K562 (cell line): Measurements from ENCODE around the gene UROS. TPM values are rescaled to one million over a fixed set of nuclear protein-coding genes. Genes with fewer than 3 reads are reported as not detected.

ENCODE experiments used
- ATAC-seq: fragments of 200-7000 bp; cut with Tn5 transposase; 3 replicates; pipeline ENCODE4 v1.9.1; 2020; ENCODE audit warnings: moderate library complexity
- BruUV-seq: library from RNA; stranded (reverse); fragments of 400-500 nt; replicated peaks from 2 replicates; lab custom pipeline; 2021; lab: Mats Ljungman, UMichigan
- CTCF ChIA-PET: fragments of 300-600 bp; formaldehyde crosslinking; extraction: SDS; loops from one replicate; lab custom pipeline; 2021; ENCODE audit warnings: low intra/inter-chr PET ratio; lab: Yijun Ruan, JAX
- POLR2A ChIA-PET: fragments of 300-600, 350-650 bp; sonication (Branson Sonifier 250); formaldehyde crosslinking; extraction: SDS; loops from one replicate; lab custom pipeline; 2021; ENCODE audit warnings: antibody characterized with exemption, inconsistent platforms; lab: Yijun Ruan, JAX
- DNase-seq, 4 experiments: peaks; one replicate each; pipeline versions ENCODE4 v3.0.0 to v3.0.0-alpha.2; 2011 to 2018; ENCODE audit warnings: low spot score in 3 of 4, mixed read lengths in 3 of 4; ENCODE audit errors: extremely low read depth in 1 of 4
- FAIRE-seq: peaks from 2 replicates; lab custom pipeline; 2011; peaks lifted over from hg19 to GRCh38; lab: Jason Lieb, UNC
- H2AFZ ChIP-seq: 2 replicates; pipeline ENCODE4 v1.6.0; 2011; ENCODE audit warnings: low read depth, low read length, control low read depth, inconsistent platforms
- H3K27ac ChIP-seq: fragments of 200-600 bp; 3 replicates; pipeline ENCODE4 v1.8.0; 2011; ENCODE audit warnings: low read depth, mild to moderate bottlenecking, control low read depth, inconsistent platforms, low read length, moderate library complexity, mixed read lengths; ENCODE audit errors: extremely low read depth
- H3K27me3 ChIP-seq, 2 experiments: fragments of 300-600 bp in 1 of 2; 2 replicates in 1 of 2; 3 replicates in 1 of 2; pipeline versions ENCODE4 v1.6.0 to v1.8.0; 2011; ENCODE audit warnings: inconsistent platforms in 2 of 2, low read length in 2 of 2, mild to moderate bottlenecking in 1 of 2, mixed read lengths in 1 of 2, moderate library complexity in 1 of 2; ENCODE audit not compliant: control insufficient read depth in 2 of 2, insufficient read depth in 2 of 2
- H3K36me3 ChIP-seq: fragments of 300-600 bp; 3 replicates; pipeline ENCODE4 v1.8.0; 2011; ENCODE audit warnings: mild to moderate bottlenecking, low read length, inconsistent platforms; ENCODE audit not compliant: control insufficient read depth, insufficient read depth
- H3K4me1 ChIP-seq, 2 experiments: fragments of 200-600 bp in 1 of 2; replicated peaks in 1 of 2; 2 replicates in 1 of 2; 3 replicates in 1 of 2; pipeline versions ENCODE4 v1.5.1 to v1.8.0; 2011; ENCODE audit warnings: inconsistent platforms in 2 of 2, low read length in 2 of 2, mild to moderate bottlenecking in 1 of 2, mixed read lengths in 1 of 2, moderate library complexity in 1 of 2; ENCODE audit not compliant: control insufficient read depth in 2 of 2, insufficient read depth in 2 of 2
- H3K4me2 ChIP-seq: 2 replicates; pipeline ENCODE4 v1.6.1; 2011; ENCODE audit warnings: low read length, control low read depth, inconsistent platforms, mixed read lengths; ENCODE audit not compliant: insufficient read depth
- H3K4me3 ChIP-seq: fragments of 200-600 bp; sonication (generic), shearing (Covaris generic); 2 replicates; pipeline ENCODE4 v1.5.1; 2016; ENCODE audit warnings: control low read depth, inconsistent platforms
- H3K79me2 ChIP-seq: fragments of 200-600 bp; 3 replicates; pipeline ENCODE4 v1.8.0; 2011; ENCODE audit warnings: low read length, inconsistent platforms; ENCODE audit not compliant: control insufficient read depth, insufficient read depth
- H3K9ac ChIP-seq, 2 experiments: 2 replicates each; pipeline versions ENCODE4 v1.6.0 to v1.6.1; 2011; ENCODE audit warnings: low read depth in 2 of 2, low read length in 2 of 2, control low read depth in 1 of 2, inconsistent platforms in 1 of 2, mild to moderate bottlenecking in 1 of 2, mixed read lengths in 1 of 2; ENCODE audit not compliant: insufficient read depth in 1 of 2
- H3K9me1 ChIP-seq: one replicate; pipeline ENCODE4 v1.6.0; 2011; ENCODE audit warnings: inconsistent platforms, mild to moderate bottlenecking, low read length, moderate library complexity; ENCODE audit not compliant: control insufficient read depth, insufficient read depth
- H3K9me3 ChIP-seq: replicated peaks from 2 replicates; pipeline ENCODE4 v1.5.1; 2011; ENCODE audit warnings: low read depth, low read length, inconsistent platforms; ENCODE audit not compliant: control insufficient read depth, insufficient read depth
- H4K20me1 ChIP-seq: replicated peaks from 2 replicates; pipeline ENCODE4 v1.6.1; 2011; ENCODE audit warnings: low read length, inconsistent platforms, mixed read lengths; ENCODE audit not compliant: control insufficient read depth, insufficient read depth
- ARID3A ChIP-seq: IDR thresholded peaks from 2 replicates; pipeline ENCODE4 v1.6.1; 2012; ENCODE audit warnings: low read depth, low read length, improper control_type of control experiment, borderline replicate concordance
- CSDE1 ChIP-seq, 2 experiments: fragments of 450-650 bp; IDR thresholded peaks; 2 replicates each; pipeline ENCODE4 v1.6.1; 2016; ENCODE audit warnings: mild to moderate bottlenecking in 1 of 2
- ESRRB ChIP-seq: fragments of 250-450 bp; sonication (Bioruptor Pico); IDR thresholded peaks from 2 replicates; pipeline ENCODE4 v1.5.0; 2020; ENCODE audit warnings: mild to moderate bottlenecking, moderate library complexity, borderline replicate concordance
- FOXJ3 ChIP-seq: sonication (generic); formaldehyde crosslinking; IDR thresholded peaks from 2 replicates; pipeline ENCODE4 v1.4.0; 2020; ENCODE audit warnings: mild to moderate bottlenecking, missing genetic modification reagents
- HMGN3 ChIP-seq: IDR thresholded peaks from 2 replicates; pipeline ENCODE4 v1.6.1; 2011; ENCODE audit warnings: borderline replicate concordance, low read depth, mild to moderate bottlenecking, mixed read lengths, low read length; ENCODE audit not compliant: insufficient read length; ENCODE audit errors: extremely low read depth
- HNRNPH1 ChIP-seq: fragments of 200-400 bp; formaldehyde crosslinking; optimal IDR thresholded peaks from 2 replicates; pipeline ENCODE3; 2017; ENCODE audit warnings: low read depth, mild to moderate bottlenecking, low read length, moderate library complexity
- LARP7 ChIP-seq: fragments of 450-650 bp; IDR thresholded peaks from 2 replicates; pipeline ENCODE4 v1.6.1; 2016
- MAZ ChIP-seq, 2 experiments: fragments of 450-650 bp in 1 of 2; sonication (generic) in 1 of 2; formaldehyde crosslinking; IDR thresholded peaks in 1 of 2; conservative IDR thresholded peaks in 1 of 2; 2 replicates each; pipeline versions ENCODE4 v1.4.0 to v1.5.0; 2020; ENCODE audit warnings: mild to moderate bottlenecking in 1 of 2, missing genetic modification reagents in 1 of 2
- MCM5 ChIP-seq: fragments of 450-650 bp; IDR thresholded peaks from 2 replicates; pipeline ENCODE4 v1.6.1; 2016; ENCODE audit warnings: low read depth
- MLX ChIP-seq, 2 experiments: fragments of 450-650 bp in 1 of 2; sonication (generic) in 1 of 2; formaldehyde crosslinking; conservative IDR thresholded peaks; 2 replicates each; pipeline versions ENCODE4 v1.4.0 to v1.8.1; 2020 to 2022; ENCODE audit warnings: mild to moderate bottlenecking in 1 of 2, missing genetic modification reagents in 1 of 2
- OTX1 ChIP-seq: fragments of 450-650 bp; formaldehyde crosslinking; IDR thresholded peaks from 2 replicates; pipeline ENCODE4 v1.4.0; 2022; ENCODE audit warnings: mild to moderate bottlenecking
- PRPF4 ChIP-seq: fragments of 200-400 bp; formaldehyde crosslinking; IDR thresholded peaks from one replicate; pipeline ENCODE4 v1.6.1; 2017; ENCODE audit warnings: low read length, low read depth, mild to moderate bottlenecking; ENCODE audit not compliant: insufficient read depth, poor library complexity, severe bottlenecking
- RBM39 ChIP-seq: fragments of 200-400 bp; formaldehyde crosslinking; optimal IDR thresholded peaks from 2 replicates; pipeline ENCODE3; 2018; ENCODE audit warnings: low read depth, low read length
- TAF15 ChIP-seq: fragments of 200-400 bp; formaldehyde crosslinking; IDR thresholded peaks from 2 replicates; pipeline ENCODE4 v1.6.1; 2017; ENCODE audit warnings: mild to moderate bottlenecking, low read depth, low read length, moderate library complexity
- TEAD2 ChIP-seq: fragments of 450-650 bp; IDR thresholded peaks from 2 replicates; pipeline ENCODE4 v1.6.1; 2016; ENCODE audit warnings: missing genetic modification characterization, control low read depth, missing compliant biosample characterization
- TFAM ChIP-seq: fragments of 250-450 bp; sonication (Bioruptor Pico); conservative IDR thresholded peaks from 2 replicates; pipeline ENCODE4 v1.5.0; 2021; ENCODE audit warnings: mild to moderate bottlenecking, moderate library complexity
- ZFP91 ChIP-seq: sonication (generic); formaldehyde crosslinking; IDR thresholded peaks from 2 replicates; pipeline ENCODE4 v1.8.0; 2022; ENCODE audit warnings: mild to moderate bottlenecking, missing genetic modification reagents
- ZNF830 ChIP-seq: fragments of 250-450 bp; sonication (Bioruptor Pico); IDR thresholded peaks from 2 replicates; pipeline ENCODE4 v1.5.0; 2021; ENCODE audit warnings: mild to moderate bottlenecking
- WGBS: fragments of 100-300 bp; shearing (Covaris generic); methylation state at CpG from one replicate; pipeline ENCODE4 v1.1.6; 2016; ENCODE audit warnings: low coverage, mixed read lengths; ENCODE audit not compliant: insufficient coverage; ENCODE audit errors: missing lambda C conversion rate; 5-methylcytosine and 5-hydroxymethylcytosine counted together
- in situ Hi-C: fragments of 300-500 bp; cut with MboI; formaldehyde crosslinking; loops from 4 replicates; pipeline ENCODE4 v1.15.0; 2018; ENCODE audit warnings: inconsistent platforms, mixed read lengths
- intact Hi-C: fragments of 100-400 bp; cut with micrococcal nuclease; formaldehyde crosslinking; loops from 2 replicates; pipeline ENCODE4 v1.14.2; 2022
- polyA plus RNA-seq, 8 experiments: library from polyadenylated mRNA; depleted of rRNA in 4 of 8; stranded (reverse) in 5 of 8; unstranded in 3 of 8; fragments of >200 nt; fragmentation: Nextera tagmentation in 2 of 8; fragmentation: Illumina TruSeq in 1 of 8; extraction: Ambion mirVana in 2 of 8; extraction: Trizol in 1 of 8; gene quantifications; 2 replicates each; pipeline versions ENCODE4 v1.2.1 to v1.2.3, GENCODE V29; 2011 to 2014; ENCODE audit warnings: inconsistent platforms in 1 of 8, missing spikeins in 1 of 8
- total RNA-seq, 7 experiments: library from RNA; depleted of rRNA in 6 of 7; stranded (reverse); fragments of >200 nt in 6 of 7; fragmentation: Illumina TruSeq in 2 of 7; extraction: Trizol in 2 of 7; gene quantifications; 2 replicates each; pipeline versions ENCODE4 v1.2.1 to v1.2.3, GENCODE V29; 2011 to 2021; ENCODE audit warnings: low replicate concordance in 1 of 7

Gene UROS
- total and polyA plus RNA-seq, 9 of the 15 experiments (the other 6 are each of a cell fraction or from before 2014, with no cell fraction given): 6.4 to 39.1 (median 32.3) TPM

- Histone ChIP-seq H3K79me2 (no peaks in the 10 kb centered on the region), H3K4me3 (no peak overlapping the region), H2AFZ (no peak overlapping the region), H3K9me3 (no peaks in the 10 kb centered on the region), H3K9me1 (peaks cover 2% of the 10 kb centered on the region), H3K4me2 (no peak overlapping the region), H3K27me3 (no peaks in the 10 kb centered on the region), H3K27ac (no peak overlapping the region), H3K4me1 (peaks cover 0 to 7% of the 10 kb centered on the region in 2 experiments; a peak in 2 of 5 replicates), H4K20me1 (no peaks in the 10 kb centered on the region), H3K36me3 (peaks cover 37% of the 10 kb centered on the region; the same call in 2 of the 3 replicates), H3K9ac (no peak overlapping the region)
- no peak for FAIRE-seq
- in situ Hi-C loops (no loop called here), intact Hi-C loops (no loop called here)
- ChIA-PET CTCF (no interaction called here), POLR2A (interaction anchor here (1.0 kb wide), 1 partner anchor 8 kb away, joined by 3 read pairs; no protein-coding TSS in a partner anchor)
- BruUV-seq: no TSS peak
- DNase-seq: no peak
- no peak for ATAC-seq
- WGBS: 73% methylated on average over 8 of the region's 14 CpGs
- no peak for TF ChIP-seq MCM5
- TF ChIP-seq TAF15: no peak
- no peak for TF ChIP-seq HNRNPH1
- no peak for TF ChIP-seq RBM39
- TF ChIP-seq HMGN3: no peak
- TF ChIP-seq ZNF830 (CRISPR knock-in tag): no peak
- TF ChIP-seq FOXJ3 (CRISPR knock-in tag): no peak
- TF ChIP-seq CSDE1 (IDR thresholded peaks at IDR 0.05): no peak
- no peak for TF ChIP-seq LARP7
- no peak for TF ChIP-seq ARID3A
- no peak for TF ChIP-seq ESRRB (CRISPR knock-in tag)
- no peak for TF ChIP-seq TFAM (CRISPR knock-in tag)
- TF ChIP-seq OTX1 (CRISPR knock-in tag): no peak
- TF ChIP-seq ZFP91 (CRISPR knock-in tag): no peak
- no peak for TF ChIP-seq MAZ (CRISPR knock-in tag; conservative IDR thresholded peaks at IDR 0.05 in 1 of 2, IDR thresholded peaks at IDR 0.05 in 1 of 2)
- TF ChIP-seq MLX (CRISPR knock-in tag; conservative IDR thresholded peaks at IDR 0.05): no peak
- no peak for TF ChIP-seq TEAD2 (tag)
- no peak for TF ChIP-seq PRPF4
Observed at GRCh38 chr10:125792342-125793300, 30.4 kb downstream of the UROS start.
